Head of caudate nucleus (tissue), 42 donors: Measurements from ENCODE around the gene PALB2.
A peak's percentile ranks its signal among the peaks of the same experiment; 100 is the strongest.

Experiments
- DNase-seq, 42 donors: peaks; one replicate each; pipeline versions ENCODE4 v3.0.0 to v3.0.0-alpha.2; 2020 to 2021; ENCODE audit warnings: mixed read lengths in 7 of 42
- intact Hi-C: fragments of 100-400 bp; cut with DNase I; formaldehyde crosslinking; loops from one replicate; pipeline ENCODE4 v1.15.0; 2022

The PALB2 gene

DNA sequence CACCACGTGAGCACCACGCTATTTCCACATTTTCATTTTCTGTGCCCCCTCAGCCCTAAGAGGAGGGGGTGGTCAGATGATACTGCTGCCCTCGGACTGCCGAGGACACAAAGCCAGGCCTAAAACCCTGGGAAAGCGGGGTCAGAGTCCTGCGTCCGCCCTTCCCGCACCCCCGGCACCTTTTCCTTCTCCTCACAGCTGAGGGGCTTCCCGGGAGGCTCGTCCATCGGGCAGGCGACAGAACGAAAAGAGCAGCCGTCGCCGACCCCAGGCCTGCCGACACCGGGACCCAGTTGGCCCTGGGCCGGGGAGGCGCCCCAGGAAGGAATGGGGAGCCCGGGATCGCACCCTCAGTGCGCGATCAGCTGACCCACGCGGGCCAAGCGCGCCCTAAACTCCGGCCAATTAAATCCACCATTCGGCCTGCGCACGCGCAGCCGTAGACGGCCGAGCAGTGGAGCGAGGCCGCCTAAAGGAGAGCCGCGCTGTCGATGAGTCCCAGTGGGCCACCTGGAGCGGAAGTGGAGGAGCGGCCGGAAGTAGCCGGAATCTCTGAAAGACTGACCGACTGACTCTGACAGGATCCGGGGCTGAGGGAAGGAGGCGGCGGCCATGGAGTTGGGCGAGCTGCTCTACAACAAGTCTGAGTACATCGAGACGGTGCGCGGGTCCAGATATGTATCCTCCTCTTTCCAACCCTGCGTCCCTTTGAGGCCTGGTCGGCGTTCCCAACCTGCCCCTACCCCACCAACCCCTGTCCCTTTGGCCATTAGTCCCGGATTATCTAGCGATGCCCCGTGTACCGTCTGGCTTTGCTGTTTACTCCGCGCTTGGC lies at the start of gene PALB2, which contains the start of gene DCTN5:
PALB2 (minus strand) TSS at position 380 of the 835 bp plus-strand sequence; CDS start at position 227, 153 bp downstream.
DCTN5 (plus strand) TSS at position 536 of the 835 bp plus-strand sequence; CDS start at position 613, 77 bp downstream.
- intact Hi-C loops, result loop anchor here (10.0 kb wide), 1 partner anchor 46 kb away; the partner anchor contains the start of gene NDUFAB1

DNA sequence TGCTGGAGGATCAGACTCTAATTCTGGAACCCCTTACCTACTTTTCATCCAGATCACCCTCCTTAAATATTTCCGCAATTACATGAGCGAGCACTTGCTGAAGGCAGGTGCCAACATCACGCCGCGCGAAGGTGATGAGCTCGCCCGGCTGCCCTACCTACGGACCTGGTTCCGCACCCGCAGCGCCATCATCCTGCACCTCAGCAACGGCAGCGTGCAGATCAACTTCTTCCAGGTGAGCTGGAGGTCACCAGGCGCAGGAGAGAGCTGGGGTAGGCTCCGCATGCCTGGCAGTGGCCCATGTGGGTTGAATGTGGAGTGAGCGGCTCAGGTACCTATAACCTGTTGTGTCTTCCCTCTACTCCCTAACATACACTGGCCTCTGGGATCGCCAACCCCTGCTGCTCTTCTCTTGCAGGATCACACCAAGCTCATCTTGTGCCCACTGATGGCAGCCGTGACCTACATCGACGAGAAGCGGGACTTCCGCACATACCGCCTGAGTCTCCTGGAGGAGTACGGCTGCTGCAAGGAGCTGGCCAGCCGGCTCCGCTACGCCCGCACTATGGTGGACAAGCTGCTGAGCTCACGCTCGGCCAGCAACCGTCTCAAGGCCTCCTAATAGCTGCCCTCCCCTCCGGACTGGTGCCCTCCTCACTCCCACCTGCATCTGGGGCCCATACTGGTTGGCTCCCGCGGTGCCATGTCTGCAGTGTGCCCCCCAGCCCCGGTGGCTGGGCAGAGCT lies 48.5 kb upstream of the PALB2 start:
- intact Hi-C loops, result no loop called here
- no peak for DNase-seq

More for the DNA sequence above, at the start of gene PALB2, which contains the start of gene DCTN5:
- peak; percentile 91 to 97 (median 94) for DNase-seq

- intact Hi-C loops, result no loop called here
- DNase-seq, result no peak
Measured at GRCh38 chr16:23687034-23687808, 46.1 kb upstream of the PALB2 start.

DNA sequence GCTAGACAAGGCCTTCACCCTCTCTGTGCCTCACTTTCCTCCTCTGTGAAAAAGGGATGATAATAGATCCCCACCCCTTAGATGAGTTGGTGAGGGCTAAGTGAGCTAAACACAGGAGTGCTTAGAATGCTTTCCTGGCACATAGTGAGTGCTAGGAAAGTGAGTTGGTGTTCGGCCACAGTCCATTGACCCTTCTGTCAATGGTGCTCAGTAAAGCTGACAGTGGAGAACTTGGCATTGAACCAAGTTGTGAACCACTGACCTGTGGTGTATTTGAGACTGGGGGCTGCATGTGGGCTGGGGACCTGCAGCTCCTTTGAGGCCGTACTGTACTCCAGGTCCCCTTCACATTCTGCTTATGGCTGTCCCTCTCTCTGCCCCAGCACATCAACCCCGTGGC lies 42.4 kb upstream of the PALB2 start:
- intact Hi-C loops, result no loop called here
- DNase-seq, result no peak

- no peak for DNase-seq
- intact Hi-C loops, result no loop called here
Measured at GRCh38 chr16:23682181-23682580, 41.1 kb upstream of the PALB2 start.

GRCh38 chr16:23679986-23680336 lies 38.9 kb upstream of the PALB2 start:
- intact Hi-C loops, result no loop called here
- peak in 1 of 42 donors; percentile 39 for DNase-seq

DNA sequence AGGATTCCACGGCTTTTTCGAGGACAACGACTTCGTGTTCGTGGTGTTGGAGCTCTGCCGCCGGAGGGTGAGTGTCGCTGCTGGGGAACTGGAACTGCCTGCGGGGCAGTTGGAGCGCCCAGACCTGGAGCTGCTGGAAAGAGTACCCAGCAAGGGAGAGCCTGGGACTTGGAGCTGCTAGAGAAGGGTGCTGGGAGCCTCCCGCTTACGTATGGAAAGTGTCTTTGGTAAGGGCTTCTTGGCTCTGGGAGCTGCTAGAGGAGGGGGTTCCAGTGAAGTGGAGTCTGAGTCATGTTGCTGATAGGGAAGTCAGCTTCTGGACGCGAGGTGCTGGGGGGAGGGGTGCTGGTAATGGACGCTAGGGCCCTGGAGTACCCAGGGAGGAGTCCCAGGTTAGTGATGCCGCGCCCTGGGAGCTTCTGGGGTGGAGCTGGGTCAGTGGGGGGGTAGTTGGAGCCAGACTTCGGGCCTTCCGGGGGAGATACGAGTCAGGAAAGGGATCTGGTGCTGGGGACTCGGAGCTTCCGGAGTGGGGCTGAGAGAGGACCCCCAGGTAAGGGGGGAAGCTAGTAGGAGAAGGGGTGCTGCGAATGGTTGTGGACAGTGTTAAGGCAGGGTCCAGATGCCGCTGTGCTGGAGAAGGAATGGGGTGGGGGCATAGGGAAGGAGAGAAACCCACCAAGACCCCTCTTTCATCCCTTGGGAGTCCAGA lies 38.3 kb upstream of the PALB2 start:
- intact Hi-C loops, result no loop called here
- DNase-seq, result no peak

DNA sequence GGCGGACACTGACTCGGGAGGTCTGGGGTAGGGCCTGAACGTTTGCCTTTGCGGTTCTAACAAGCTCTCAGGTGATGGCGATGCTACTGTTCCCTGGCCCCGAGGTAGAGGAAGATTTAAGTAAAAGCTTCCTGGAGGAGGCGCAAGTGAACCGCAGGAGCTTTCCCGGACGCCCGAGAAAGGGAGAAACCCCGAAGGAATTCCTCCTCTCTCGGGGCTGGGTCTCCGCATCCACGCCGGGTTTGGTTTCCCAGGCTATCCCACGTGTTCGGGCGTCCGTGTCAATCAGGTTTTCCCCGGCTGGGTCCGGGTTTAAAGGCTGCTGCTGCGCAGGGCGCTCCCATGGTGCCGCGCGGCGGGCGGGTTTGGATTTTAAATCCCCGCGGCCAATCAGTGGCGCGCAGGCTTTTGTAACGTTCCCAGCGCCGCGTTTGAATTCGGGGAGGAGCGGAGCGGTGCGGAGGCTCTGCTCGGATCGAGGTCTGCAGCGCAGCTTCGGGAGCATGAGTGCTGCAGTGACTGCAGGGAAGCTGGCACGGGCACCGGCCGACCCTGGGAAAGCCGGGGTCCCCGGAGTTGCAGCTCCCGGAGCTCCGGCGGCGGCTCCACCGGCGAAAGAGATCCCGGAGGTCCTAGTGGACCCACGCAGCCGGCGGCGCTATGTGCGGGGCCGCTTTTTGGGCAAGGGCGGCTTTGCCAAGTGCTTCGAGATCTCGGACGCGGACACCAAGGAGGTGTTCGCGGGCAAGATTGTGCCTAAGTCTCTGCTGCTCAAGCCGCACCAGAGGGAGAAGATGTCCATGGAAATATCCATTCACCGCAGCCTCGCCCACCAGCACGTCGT lies 37.5 kb upstream of the PALB2 start, which contains the start of gene PLK1:
PLK1 (plus strand) TSS at position 460 of the 844 bp plus-strand sequence; CDS start at position 504, 44 bp downstream.
- peak; percentile 62 to 92 (median 83) for DNase-seq
- intact Hi-C loops, result no loop called here

GRCh38 chr16:23676924-23677480 lies 35.9 kb upstream of the PALB2 start:
- intact Hi-C loops, result no loop called here
- no peak for DNase-seq

GRCh38 chr16:23673971-23674614 lies 33.0 kb upstream of the PALB2 start:
- intact Hi-C loops, result no loop called here
- DNase-seq, result no peak

DNA sequence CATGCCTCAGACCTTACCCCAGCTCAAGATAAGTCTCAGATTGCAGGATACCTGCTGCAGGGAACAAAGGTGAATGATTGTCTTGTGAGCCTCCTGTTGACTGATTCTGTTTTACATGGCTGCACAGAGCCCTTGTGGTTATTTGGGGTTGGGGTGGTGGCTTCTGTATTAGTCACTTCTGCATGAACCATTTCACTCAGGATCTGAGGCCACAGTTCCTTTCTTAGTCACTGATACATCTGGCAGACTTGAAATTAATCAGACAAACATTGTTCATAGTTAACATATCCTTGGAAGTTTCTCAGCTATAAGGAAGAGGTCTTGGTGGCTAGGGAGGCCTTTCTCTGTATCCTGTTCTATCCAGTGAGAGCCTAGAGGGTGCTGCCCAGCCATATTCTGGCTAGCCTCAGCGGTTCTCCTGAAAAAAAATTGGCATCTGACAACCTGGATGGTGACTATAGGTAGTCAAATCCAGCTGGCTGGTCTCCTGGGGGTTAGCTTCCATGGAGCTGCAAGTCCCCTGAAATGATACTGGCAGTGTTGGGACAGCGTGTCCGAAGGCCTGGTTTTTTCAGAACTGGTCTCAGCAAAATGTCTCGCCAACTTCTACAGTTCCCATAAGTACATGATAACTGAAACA lies 29.1 kb upstream of the PALB2 start:
- intact Hi-C loops, result no loop called here
- peak in 2 of 42 donors; percentile 11 to 23 for DNase-seq

GRCh38 chr16:23668873-23669272 lies 27.8 kb upstream of the PALB2 start:
- no peak for DNase-seq
- intact Hi-C loops, result no loop called here

- DNase-seq, result no peak
- intact Hi-C loops, result no loop called here
Measured at GRCh38 chr16:23668225-23668624, 27.1 kb upstream of the PALB2 start.

DNA sequence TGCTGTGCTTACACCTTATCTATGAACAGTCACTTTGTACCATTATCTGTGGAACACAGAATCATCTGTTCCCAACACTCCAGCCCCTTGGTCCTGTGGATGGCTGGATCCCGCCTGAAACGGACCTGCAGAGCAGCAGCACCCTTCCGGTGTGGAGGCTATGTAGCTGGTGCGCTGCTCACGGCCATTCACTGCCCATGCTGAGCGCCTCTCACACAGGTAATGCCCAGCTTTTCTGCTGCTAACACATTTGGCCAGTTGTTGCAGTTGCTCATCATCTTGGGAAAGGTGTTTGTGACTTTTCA lies 26.2 kb upstream of the PALB2 start:
- intact Hi-C loops, result no loop called here
- DNase-seq, result no peak

GRCh38 chr16:23666571-23667354 lies 25.7 kb upstream of the PALB2 start:
- intact Hi-C loops, result no loop called here

GRCh38 chr16:23663918-23664317 lies 22.8 kb upstream of the PALB2 start:
- no peak for DNase-seq
- intact Hi-C loops, result no loop called here

More at GRCh38 chr16:23666571-23667354, 25.7 kb upstream of the PALB2 start:
- no peak for DNase-seq
